Loucy (cell line): ENCODE data around the gene COQ5.

Source experiments
- H2AFZ ChIP-seq: fragments of 200-600 bp; sonication (generic); 2 replicates; pipeline ENCODE4 v1.6.0; 2016; ENCODE audit warnings: antibody characterized with exemption, mild to moderate bottlenecking, low read length, moderate library complexity
- H3F3A ChIP-seq: fragments of 200-600 bp; 2 replicates; pipeline ENCODE4 v1.6.0; 2016; ENCODE audit warnings: antibody characterized with exemption, low read depth, mild to moderate bottlenecking
- H3K27me3 ChIP-seq: fragments of 200-600 bp; sonication (generic); 2 replicates; pipeline ENCODE4 v1.6.1; 2014; ENCODE audit warnings: low read length, mild to moderate bottlenecking; ENCODE audit not compliant: insufficient read depth, poor library complexity, severe bottlenecking
- H3K36me3 ChIP-seq: fragments of 200-600 bp; sonication (generic); 2 replicates; pipeline ENCODE4 v1.6.1; 2016; ENCODE audit warnings: low read length; ENCODE audit not compliant: insufficient read depth
- H3K4me1 ChIP-seq: fragments of 200-600 bp; sonication (generic); 2 replicates; pipeline ENCODE4 v1.5.1; 2014; ENCODE audit warnings: low read length, mild to moderate bottlenecking; ENCODE audit not compliant: insufficient read depth, poor library complexity, severe bottlenecking
- H3K4me2 ChIP-seq: fragments of 200-600 bp; sonication (generic); 2 replicates; pipeline ENCODE4 v1.6.0; 2014; ENCODE audit warnings: antibody characterized with exemption, low read length, low read depth, mild to moderate bottlenecking; ENCODE audit not compliant: poor library complexity, severe bottlenecking
- H3K4me3 ChIP-seq: fragments of 200-600 bp; sonication (generic); 2 replicates; pipeline ENCODE4 v1.5.1; 2014; ENCODE audit warnings: low read length, mild to moderate bottlenecking, mixed read lengths; ENCODE audit not compliant: poor library complexity, severe bottlenecking
- H3K79me2 ChIP-seq: fragments of 200-600 bp; sonication (generic); 2 replicates; pipeline ENCODE4 v1.6.1; 2014; ENCODE audit warnings: low read length; ENCODE audit not compliant: insufficient read depth
- H3K9ac ChIP-seq: fragments of 200-600 bp; sonication (generic); 2 replicates; pipeline ENCODE4 v1.6.0; 2014; ENCODE audit warnings: mild to moderate bottlenecking, low read depth, low read length, moderate library complexity; ENCODE audit not compliant: poor library complexity, severe bottlenecking
- H3K9me2 ChIP-seq: fragments of 200-600 bp; sonication (generic); replicated peaks from 2 replicates; pipeline ENCODE4 v1.6.1; 2016; ENCODE audit warnings: low read depth, low read length, mixed read lengths
- H3K9me3 ChIP-seq: fragments of 200-600 bp; sonication (generic); 2 replicates; pipeline ENCODE4 v1.6.1; 2014; ENCODE audit warnings: mild to moderate bottlenecking, antibody characterized with exemption, low read length, low read depth; ENCODE audit not compliant: insufficient read depth
- H4K20me1 ChIP-seq: fragments of 200-600 bp; sonication (generic); 2 replicates; pipeline ENCODE4 v1.6.0; 2014; ENCODE audit warnings: antibody characterized with exemption, low read length, mild to moderate bottlenecking; ENCODE audit not compliant: insufficient read depth, poor library complexity, severe bottlenecking
- CTCF ChIP-seq: fragments of 200-600 bp; sonication (generic); conservative IDR thresholded peaks from 2 replicates; pipeline ENCODE4 v1.5.1; 2014; ENCODE audit warnings: mild to moderate bottlenecking, antibody characterized with exemption, low read length
- EZH2phosphoT487 ChIP-seq: fragments of 200-600 bp; IDR thresholded peaks from 2 replicates; pipeline ENCODE4 v1.6.1; 2018; ENCODE audit warnings: antibody characterized with exemption, mild to moderate bottlenecking, moderate library complexity, borderline replicate concordance

COQ5 gene

DNA sequence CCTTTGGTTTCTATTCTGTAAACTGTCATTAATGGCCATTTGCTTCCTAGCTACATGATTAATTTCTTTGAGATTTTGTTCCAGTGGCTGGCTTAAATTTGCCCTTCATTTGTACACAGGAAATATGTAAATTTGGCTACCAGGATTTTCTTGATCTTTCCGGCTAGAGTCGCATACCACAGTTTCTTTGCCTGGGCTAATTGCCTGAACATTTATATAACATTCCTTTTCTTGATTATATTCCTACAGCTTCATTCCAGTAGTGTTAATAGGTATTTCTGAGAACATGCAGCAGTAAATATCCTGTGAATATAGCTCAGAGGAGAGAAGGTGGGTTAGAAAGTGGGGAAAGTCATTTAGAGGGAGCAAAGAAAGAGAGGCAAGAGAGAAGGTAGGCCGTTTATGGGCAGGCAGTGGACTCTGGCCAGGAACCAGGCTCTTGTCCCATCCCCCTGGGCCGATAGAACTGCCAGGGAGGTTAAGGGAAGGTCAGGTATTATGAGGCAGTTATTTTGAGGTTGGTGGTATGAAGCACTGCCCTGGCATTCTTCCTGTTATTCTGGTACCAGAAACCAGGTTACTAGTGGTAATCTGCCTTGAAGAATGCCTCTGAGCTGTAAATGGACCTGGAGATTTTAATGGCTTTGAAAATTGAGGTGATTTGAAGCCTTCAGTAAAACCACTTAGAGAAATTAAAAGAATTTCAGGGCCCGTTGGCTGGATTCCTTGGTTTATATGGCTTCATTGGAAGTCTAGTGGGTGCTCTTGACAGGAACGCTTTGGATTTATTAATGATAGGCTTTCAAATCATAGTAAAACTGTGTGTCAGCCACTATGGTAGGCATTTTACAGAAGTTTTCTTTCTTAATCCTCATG, 9.6 kb upstream of the COQ5 start:
- no peaks in the 10 kb centered on the region for H3F3A ChIP-seq
- H3K4me3 ChIP-seq = peak overlapping the region; percentile 88

DNA sequence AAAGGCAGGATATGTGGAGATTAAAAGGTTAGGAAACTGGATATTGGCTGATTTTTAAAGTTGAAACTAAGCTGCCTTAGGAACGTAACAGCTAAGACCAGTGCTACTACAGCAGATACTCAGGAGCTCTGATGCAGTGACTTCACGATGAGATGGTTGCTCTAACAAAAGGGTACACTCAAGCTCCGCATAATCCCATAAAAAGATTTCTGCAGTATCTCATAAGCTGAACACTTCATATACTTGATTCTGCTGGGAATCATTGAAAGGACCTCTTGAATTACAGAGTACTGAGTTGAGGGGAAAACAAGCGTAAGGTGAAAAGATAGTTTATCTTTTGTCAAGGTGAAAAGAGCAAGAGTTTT, 8.9 kb upstream of the COQ5 start:
- TF ChIP-seq CTCF = no peak
- no peak for TF ChIP-seq EZH2phosphoT487
- Histone ChIP-seq H3K36me3 (peaks cover 9% of the 10 kb centered on the region; the same call in 1 of the 2 replicates), H3F3A (no peaks in the 10 kb centered on the region), H3K9me3 (no peaks in the 10 kb centered on the region), H3K27me3 (no peaks in the 10 kb centered on the region), H4K20me1 (peaks cover 74% of the 10 kb centered on the region), H3K9me2 (no peaks in the 10 kb centered on the region), H3K79me2 (peaks cover 87% of the 10 kb centered on the region), H2AFZ (no peak overlapping the region), H3K4me2 (peak overlapping the region; percentile 93), H3K9ac (peak overlapping the region; percentile 83), H3K4me3 (peak overlapping the region; percentile 88), H3K4me1 (peaks cover 51% of the 10 kb centered on the region)

More for the DNA sequence above, 9.6 kb upstream of the COQ5 start:
- TF ChIP-seq CTCF = no peak
- no peak for TF ChIP-seq EZH2phosphoT487
- peak overlapping the region; percentile 83 for H3K9ac ChIP-seq
- H3K27me3 ChIP-seq = no peaks in the 10 kb centered on the region
- peaks cover 94% of the 10 kb centered on the region for H3K79me2 ChIP-seq
- peaks cover 51% of the 10 kb centered on the region for H3K4me1 ChIP-seq
- peaks cover 81% of the 10 kb centered on the region for H4K20me1 ChIP-seq
- H3K36me3 ChIP-seq = peaks cover 9% of the 10 kb centered on the region; the same call in 1 of the 2 replicates
- no peak overlapping the region for H2AFZ ChIP-seq
- H3K9me3 ChIP-seq = no peaks in the 10 kb centered on the region
- no peaks in the 10 kb centered on the region for H3K9me2 ChIP-seq
- H3K4me2 ChIP-seq = peak overlapping the region; percentile 93

GRCh38 chr12:120536064-120536791, 7.3 kb upstream of the COQ5 start:
- Histone ChIP-seq H4K20me1 (peaks cover 65% of the 10 kb centered on the region), H3K4me2 (peak overlapping the region; percentile 93), H3K79me2 (peaks cover 71% of the 10 kb centered on the region), H3K9ac (peak overlapping the region; percentile 83), H3K9me2 (no peaks in the 10 kb centered on the region), H3K27me3 (no peaks in the 10 kb centered on the region), H3F3A (no peaks in the 10 kb centered on the region), H3K36me3 (peaks cover 3% of the 10 kb centered on the region; the same call in 1 of the 2 replicates), H3K4me3 (peak overlapping the region; percentile 88), H3K9me3 (no peaks in the 10 kb centered on the region), H3K4me1 (peaks cover 51% of the 10 kb centered on the region), H2AFZ (no peak overlapping the region)
- TF ChIP-seq CTCF (no peak), EZH2phosphoT487 (no peak)
